Glutamatergic neuron (in vitro differentiated cells): ENCODE data around the gene EFEMP2. TPM values are rescaled to one million over a fixed set of nuclear protein-coding genes. Genes with fewer than 3 reads are reported as not detected.

Experiments
- DNase-seq: peaks from one replicate; pipeline ENCODE4 v3.0.0; 2022
- H3K27ac Mint-ChIP-seq: one replicate; pipeline ENCODE4 v1.8.0; 2020; ENCODE audit warnings: mild to moderate bottlenecking, mixed read lengths, inconsistent platforms; ENCODE audit not compliant: unreplicated experiment
- H3K27me3 Mint-ChIP-seq: one replicate; pipeline ENCODE4 v1.8.0; 2020; ENCODE audit warnings: mild to moderate bottlenecking, moderate library complexity, mixed read lengths, inconsistent platforms; ENCODE audit not compliant: unreplicated experiment
- H3K36me3 Mint-ChIP-seq: one replicate; pipeline ENCODE4 v1.8.0; 2020; ENCODE audit warnings: mild to moderate bottlenecking, mixed read lengths, inconsistent platforms; ENCODE audit not compliant: unreplicated experiment
- H3K4me1 Mint-ChIP-seq: one replicate; pipeline ENCODE4 v1.8.0; 2020; ENCODE audit warnings: mild to moderate bottlenecking, low read depth, mixed read lengths, inconsistent platforms; ENCODE audit not compliant: unreplicated experiment
- H3K4me3 Mint-ChIP-seq: one replicate; pipeline ENCODE4 v1.8.0; 2020; ENCODE audit warnings: mild to moderate bottlenecking, mixed read lengths, inconsistent platforms; ENCODE audit not compliant: unreplicated experiment
- H3K9me3 Mint-ChIP-seq: one replicate; pipeline ENCODE4 v1.8.0; 2020; ENCODE audit warnings: mild to moderate bottlenecking, moderate library complexity, mixed read lengths, inconsistent platforms; ENCODE audit not compliant: unreplicated experiment
- CTCF ChIP-seq: fragments of 200-600 bp; sonication (generic); IDR thresholded peaks from one replicate; pipeline ENCODE4 v1.5.0; 2021; ENCODE audit not compliant: partially characterized antibody, unreplicated experiment
- total RNA-seq: library from RNA; stranded (reverse); fragmentation: NEBNext Ultra II Directional; extraction: Animal tissue kit (Norgen Biotek cat#: 25700); gene quantifications from one replicate; pipeline ENCODE4 v1.2.1, GENCODE V29; 2021; ENCODE audit not compliant: unreplicated experiment

The EFEMP2 gene
- total RNA-seq, 1 donor from 2014 or later, result 16.3 TPM

DNA sequence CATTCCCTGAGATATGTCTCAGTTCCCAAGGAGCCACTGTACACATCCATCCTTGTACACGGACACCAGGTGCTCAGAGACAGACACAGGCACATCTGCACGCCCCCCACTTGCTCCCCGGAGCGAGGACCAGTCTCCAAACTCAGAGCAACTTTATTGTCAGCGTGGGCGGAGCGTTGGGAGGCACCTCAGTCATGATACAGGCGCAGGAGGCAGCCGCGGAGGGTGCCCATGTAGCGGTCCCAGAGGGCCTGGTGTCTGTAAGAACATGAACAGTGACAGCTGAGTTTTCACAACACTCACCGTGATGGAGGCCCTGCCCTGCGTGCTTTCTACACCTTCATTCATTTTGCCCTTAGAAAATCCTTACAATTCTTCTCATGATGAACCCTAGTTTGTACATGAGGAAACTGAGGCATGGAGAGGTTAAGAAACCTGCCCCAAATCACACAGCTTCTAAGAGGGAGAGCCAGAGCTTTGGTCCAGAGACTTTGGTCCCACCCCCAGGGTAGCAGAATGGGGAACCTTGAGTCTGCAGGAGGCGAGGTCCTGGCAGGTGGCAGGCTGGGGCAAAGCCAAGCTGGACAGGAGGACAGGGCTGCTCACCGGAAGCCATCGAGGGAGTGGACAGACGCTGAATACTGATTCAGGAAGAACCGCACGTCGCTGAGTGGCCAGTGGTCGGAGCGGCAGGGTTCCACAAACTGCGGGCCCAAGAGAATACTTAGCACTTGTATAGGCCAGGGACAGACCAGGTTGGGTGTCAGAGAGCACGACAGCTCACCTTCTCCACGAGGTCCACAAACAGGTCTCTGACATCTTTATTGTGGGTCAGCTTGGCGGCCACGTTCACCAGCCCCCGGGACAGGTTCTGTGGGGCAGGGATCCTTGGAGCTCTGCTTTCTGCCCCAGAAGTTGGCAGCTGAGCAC is 11.5 kb upstream of the EFEMP2 start:
- no peak for TF ChIP-seq CTCF
- DNase-seq, result no peak
- Mint-ChIP-seq H3K9me3 (peaks cover 17% of the 10 kb centered on the region), H3K27ac (peak overlapping the region; percentile 95), H3K4me1 (peaks cover 15% of the 10 kb centered on the region), H3K27me3 (peaks cover 11% of the 10 kb centered on the region), H3K4me3 (peak overlapping the region; percentile 76), H3K36me3 (no peaks in the 10 kb centered on the region)

GRCh38 chr11:65883058-65883761 is 10.6 kb upstream of the EFEMP2 start:
- Mint-ChIP-seq H3K4me3 (no peak overlapping the region), H3K36me3 (no peaks in the 10 kb centered on the region)

GRCh38 chr11:65882120-65883057 is 9.8 kb upstream of the EFEMP2 start:
- Mint-ChIP-seq H3K4me1 (peaks cover 11% of the 10 kb centered on the region), H3K9me3 (peaks cover 13% of the 10 kb centered on the region), H3K27ac (no peak overlapping the region), H3K36me3 (no peaks in the 10 kb centered on the region), H3K27me3 (peaks cover 4% of the 10 kb centered on the region), H3K4me3 (no peak overlapping the region)
- DNase-seq, result no peak
- no peak for TF ChIP-seq CTCF

More at GRCh38 chr11:65883058-65883761, 10.6 kb upstream of the EFEMP2 start:
- peaks cover 13% of the 10 kb centered on the region for H3K9me3 Mint-ChIP-seq
- no peak for TF ChIP-seq CTCF
- DNase-seq, result no peak
- peaks cover 11% of the 10 kb centered on the region for H3K4me1 Mint-ChIP-seq
- H3K27me3 Mint-ChIP-seq, result peaks cover 7% of the 10 kb centered on the region
- H3K27ac Mint-ChIP-seq, result no peak overlapping the region

GRCh38 chr11:65880844-65881421 is 8.3 kb upstream of the EFEMP2 start:
- no peak overlapping the region for H3K4me3 Mint-ChIP-seq
- no peak overlapping the region for H3K27ac Mint-ChIP-seq
- no peak for DNase-seq

More at GRCh38 chr11:65880844-65881421, 8.3 kb upstream of the EFEMP2 start:
- no peak for TF ChIP-seq CTCF
- Mint-ChIP-seq H3K4me1 (peaks cover 5% of the 10 kb centered on the region), H3K36me3 (no peaks in the 10 kb centered on the region), H3K9me3 (peaks cover 7% of the 10 kb centered on the region), H3K27me3 (peaks cover 4% of the 10 kb centered on the region)
